T-helper 1 cell treated with Interleukin-12 subunit alpha and Interleukin-12 subunit beta and Interleukin-4 antibody, amounts not matched to agents 30 ng/mL and 1 ng/mL, for 36 hours (primary cell): Measurements from ENCODE around the gene PRR35. TPM values are rescaled to one million over a fixed set of nuclear protein-coding genes. Genes with fewer than 3 reads are reported as not detected.

Source experiments
- intact Hi-C: fragments of 100-400 bp; cut with micrococcal nuclease; formaldehyde crosslinking; loops from one replicate; pipeline ENCODE4 v1.15.1; 2024
- total RNA-seq: library from RNA; stranded (reverse); gene quantifications from 2 replicates; pipeline ENCODE4 v1.2.3, GENCODE V29; 2022

The PRR35 gene
- total RNA-seq, 1 donor from 2014 or later, result not detected

DNA sequence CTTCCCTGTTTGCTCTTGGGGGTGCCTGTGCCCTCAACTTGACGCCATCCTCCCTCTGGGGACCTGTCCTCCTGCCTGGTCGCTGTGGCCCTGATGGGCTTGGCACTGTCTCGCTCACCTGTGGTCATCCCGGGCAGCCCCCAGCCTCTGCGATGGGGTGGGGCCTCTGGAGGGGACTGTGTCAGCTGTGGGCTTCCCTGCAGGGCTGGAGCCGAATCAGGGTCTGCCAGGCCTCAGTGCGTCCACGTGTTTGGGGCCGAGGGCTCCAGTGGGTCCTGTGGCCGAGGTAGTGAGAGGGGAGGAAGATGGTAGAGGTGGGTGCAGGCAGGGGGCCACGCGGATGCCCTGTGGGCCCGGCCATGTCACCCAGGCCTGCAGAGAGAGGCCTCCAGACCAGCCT is 17.6 kb downstream of the PRR35 start:
- intact Hi-C loops, result loop anchor here (2.0 kb wide), 1 partner anchor 33 kb away; no protein-coding TSS in a partner anchor

DNA sequence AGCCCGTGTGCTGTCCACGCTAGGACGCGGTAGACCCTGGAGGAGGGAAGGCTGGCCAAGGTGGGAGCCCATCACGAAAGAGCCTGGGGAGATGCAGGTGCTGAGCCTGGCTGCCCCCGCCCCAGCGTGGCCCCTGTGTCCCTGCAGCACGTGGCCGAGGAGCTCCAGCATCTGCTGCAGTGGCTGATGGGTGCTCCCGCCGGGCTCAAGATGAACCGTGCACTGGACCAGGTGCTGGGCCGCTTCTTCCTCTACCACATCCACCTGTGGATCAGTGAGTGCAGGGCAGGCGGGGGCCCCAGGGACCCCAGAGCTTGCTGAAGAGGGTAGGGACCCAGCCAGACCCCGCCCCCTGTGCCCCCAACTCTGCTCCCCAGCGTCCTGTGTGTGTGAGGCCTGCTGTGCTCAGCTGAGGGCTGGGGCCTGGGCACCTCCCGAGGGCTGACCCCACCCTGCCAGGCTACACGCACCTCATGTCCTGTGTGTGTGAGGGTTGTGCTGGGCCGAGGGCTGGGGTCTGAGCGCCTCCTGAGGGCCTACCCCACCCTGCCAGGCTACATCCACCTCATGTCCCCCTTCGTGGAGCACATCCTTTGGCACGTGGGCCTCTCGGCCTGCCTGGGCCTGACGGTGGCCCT is 18.2 kb downstream of the PRR35 start:
- intact Hi-C loops, result loop anchor here (2.0 kb wide), 1 partner anchor 32 kb away; no protein-coding TSS in a partner anchor

DNA sequence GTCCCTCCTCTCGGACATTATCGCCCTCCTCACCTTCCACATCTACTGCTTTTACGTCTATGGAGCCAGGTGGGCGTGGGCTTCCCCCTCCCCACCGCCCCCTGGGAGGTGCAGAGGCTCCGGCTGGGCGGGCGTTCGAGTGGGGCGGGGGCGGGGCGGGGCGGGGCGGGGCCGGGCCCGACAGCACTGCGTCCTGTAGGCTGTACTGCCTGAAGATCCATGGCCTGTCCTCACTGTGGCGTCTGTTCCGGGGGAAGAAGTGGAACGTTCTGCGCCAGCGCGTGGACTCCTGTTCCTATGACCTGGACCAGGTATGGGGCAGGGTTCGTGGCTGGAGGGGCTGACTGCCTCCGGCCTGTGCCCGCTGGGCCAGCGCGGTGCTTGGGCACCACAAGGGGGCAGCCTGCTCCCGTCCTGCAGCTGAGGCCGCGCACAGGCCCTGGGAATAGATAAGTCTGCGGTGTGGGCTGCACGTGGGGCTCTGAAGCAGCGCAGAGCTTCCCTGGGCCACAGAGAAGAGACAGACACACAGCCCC is 18.7 kb downstream of the PRR35 start:
- intact Hi-C loops, result loop anchor here (2.0 kb wide), 1 partner anchor 32 kb away; no protein-coding TSS in a partner anchor

DNA sequence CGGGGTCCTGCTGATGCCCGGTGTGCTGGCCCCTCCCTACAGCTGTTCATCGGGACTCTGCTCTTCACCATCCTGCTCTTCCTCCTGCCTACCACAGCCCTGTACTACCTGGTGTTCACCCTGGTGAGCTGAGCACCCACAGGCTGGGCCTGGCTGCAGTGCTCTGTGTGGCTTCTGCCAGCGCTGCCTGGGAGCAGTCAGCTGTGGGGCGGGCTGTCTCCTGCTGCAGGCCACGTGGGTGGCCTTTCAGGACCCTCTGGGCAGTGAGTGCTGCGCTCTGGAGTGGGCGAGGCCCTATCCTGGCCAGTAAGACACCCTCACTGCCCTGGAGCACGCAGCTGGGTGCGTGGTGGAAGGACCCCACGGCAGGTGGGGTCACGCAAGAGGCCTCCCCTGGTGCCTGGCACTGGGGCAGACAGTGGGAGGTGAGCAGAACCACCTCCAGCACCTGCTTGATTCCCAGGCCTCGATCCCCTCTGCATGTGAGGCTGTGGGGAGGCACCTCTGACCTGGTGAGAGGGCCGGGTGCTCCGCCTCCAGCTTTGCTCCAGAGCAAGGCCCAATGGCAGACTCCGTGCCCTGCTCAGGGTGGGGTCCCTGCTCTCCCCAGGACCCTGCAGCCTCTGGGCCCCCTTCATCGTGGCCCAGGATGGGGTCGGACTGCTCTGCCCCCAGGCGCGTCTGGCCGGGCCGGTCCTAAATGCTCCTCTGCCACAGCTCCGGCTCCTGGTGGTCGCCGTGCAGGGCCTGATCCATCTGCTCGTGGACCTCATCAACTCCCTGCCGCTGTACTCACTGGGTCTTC is 20.1 kb downstream of the PRR35 start:
- intact Hi-C loops, result loop anchor here (10.0 kb wide), 2 partner anchors 156 to 346 kb away; partner anchors contain the start of genes FAM234A and RAB11FIP3

DNA sequence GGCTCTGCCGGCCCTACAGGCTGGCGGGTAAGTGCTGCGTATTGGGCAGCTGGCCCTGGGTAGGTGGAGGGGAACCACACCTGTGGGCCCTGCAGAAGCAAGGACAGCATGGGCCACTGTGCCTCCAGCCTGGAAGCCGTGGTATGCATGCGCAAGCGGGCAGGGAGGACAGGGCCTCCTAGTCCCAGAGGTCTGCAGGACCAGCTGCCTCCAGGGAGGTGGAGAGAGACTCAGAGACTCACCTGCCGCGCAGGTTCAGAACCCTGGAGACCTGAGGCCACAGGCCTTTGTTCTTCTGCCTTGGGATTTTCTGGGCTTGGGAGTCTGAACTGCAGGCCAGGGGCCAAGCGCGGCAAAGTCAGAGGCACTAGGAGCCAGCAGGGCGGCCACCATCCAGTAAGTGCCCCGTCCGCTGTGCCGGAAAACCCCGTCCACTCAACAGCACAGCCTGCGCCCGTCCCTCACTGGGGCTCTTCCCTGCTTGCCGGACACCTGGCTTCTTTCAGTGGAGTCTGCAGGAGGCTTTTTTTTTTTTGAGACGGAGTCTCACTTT is 20.8 kb downstream of the PRR35 start:
- intact Hi-C loops, result loop anchor here (10.0 kb wide), 2 partner anchors 156 to 346 kb away; partner anchors contain the start of genes FAM234A and RAB11FIP3

DNA sequence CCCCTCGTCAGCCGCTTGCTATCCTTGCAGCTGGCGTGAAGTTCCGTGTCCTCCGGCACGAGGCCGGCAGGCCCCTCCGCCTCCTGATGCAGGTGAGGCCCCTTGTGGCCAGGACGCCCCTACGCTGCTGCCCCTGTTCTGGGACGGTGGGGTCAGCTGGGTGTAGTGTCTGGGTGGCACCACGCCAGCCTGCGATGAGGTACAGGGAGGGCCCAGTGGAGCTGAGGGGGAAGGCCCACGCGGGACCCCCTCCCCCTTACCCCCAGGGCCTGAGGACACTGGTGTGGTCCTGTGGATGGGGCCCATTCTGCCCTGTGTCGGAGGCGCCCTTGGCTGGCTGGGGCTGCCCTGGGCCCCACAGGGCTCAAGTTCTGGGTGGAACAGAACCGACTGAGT is 22.0 kb downstream of the PRR35 start:
- intact Hi-C loops, result loop anchor here (10.0 kb wide), 2 partner anchors 157 to 347 kb away; partner anchors contain the start of genes FAM234A and RAB11FIP3

DNA sequence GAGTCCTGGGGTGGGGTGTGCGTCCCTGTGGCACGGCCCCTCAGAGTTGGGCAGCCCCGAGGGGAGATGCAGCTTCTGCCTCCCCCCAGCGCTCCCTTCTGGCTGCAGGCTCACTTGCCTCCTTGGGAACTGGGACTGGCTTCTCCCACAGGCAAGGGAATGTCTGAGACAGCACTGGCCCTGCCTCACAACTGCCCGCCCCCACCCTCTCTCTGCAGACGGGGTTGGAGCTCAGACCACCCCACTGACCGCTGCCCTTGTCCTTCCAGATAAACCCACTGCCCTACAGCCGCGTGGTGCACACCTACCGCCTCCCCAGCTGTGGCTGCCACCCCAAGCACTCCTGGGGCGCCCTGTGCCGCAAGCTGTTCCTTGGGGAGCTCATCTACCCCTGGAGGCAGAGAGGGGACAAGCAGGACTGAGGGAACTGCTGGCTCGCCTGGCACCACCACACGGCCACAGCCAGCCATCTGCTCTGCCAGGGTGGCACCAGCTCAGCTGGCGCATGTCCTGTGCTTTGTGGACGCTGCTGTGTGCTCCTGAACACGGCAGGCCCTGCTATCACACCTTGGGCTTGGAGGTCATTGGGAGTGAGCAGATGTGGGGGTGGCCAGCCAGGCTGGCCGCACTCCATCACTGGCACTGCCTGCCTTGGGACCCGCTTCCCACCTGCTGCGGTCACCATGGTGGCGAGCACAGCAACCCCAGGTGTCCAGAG is 22.6 kb downstream of the PRR35 start:
- intact Hi-C loops, result loop anchor here (10.0 kb wide), 2 partner anchors 158 to 348 kb away; partner anchors contain the start of genes FAM234A and RAB11FIP3

DNA sequence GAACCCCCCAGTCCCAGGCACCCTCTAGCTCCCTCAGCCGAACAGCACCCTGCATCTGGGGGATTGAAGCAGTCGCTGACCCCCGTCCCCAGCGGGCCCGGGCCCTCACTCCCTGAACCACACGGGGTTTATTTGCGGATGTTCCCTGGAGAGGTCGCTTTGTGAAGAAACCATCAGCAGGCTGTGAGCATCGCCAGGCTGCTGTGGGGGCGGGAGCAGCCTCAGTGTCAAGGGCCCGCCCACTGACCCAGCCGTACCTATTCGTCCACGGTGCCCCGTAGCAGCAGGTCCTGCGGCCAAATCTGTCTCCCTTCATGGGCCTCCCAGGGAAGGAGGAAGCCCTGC is 23.2 kb downstream of the PRR35 start:
- intact Hi-C loops, result loop anchor here (10.0 kb wide), 2 partner anchors 159 to 349 kb away; partner anchors contain the start of genes FAM234A and RAB11FIP3

DNA sequence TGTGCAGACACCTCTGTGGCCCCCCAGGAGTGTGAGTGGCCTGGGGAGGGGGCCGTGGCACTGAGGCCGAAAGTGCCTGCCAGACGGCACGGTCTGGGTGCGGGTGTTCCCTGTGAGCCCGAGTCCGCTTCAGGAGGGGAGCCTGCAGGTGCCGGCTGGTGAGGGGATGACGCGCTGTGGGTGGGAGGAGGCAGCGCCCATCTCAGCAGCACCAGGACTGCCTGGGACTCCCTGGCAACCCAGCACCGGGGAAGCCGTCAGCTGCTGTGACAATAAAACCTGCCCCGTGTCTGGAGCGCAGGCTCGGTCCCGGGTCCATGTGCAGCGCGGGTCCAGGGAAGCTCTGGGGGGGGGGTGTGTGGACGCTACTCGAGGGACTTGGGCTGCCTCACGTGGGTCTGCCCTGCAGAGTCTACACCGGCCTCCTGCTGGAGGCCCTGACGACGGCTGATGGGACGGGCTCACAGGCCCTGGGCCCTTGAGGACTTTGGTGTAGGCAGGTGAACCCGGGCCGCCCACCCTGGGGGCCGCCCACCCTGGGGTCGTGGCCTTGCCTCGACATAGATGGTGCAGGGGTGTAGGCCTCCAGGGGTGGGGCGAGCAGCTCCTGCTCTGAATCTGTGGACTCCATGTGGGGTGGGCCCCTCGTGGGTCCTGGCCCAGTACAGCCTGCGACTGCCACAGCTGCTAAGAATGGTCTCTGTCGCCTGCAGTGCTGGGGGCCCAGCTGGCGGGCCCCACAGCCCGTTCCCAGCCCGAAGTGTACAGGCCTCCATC is 23.8 kb downstream of the PRR35 start:
- intact Hi-C loops, result loop anchor here (10.0 kb wide), 2 partner anchors 159 to 349 kb away; partner anchors contain the start of genes FAM234A and RAB11FIP3

DNA sequence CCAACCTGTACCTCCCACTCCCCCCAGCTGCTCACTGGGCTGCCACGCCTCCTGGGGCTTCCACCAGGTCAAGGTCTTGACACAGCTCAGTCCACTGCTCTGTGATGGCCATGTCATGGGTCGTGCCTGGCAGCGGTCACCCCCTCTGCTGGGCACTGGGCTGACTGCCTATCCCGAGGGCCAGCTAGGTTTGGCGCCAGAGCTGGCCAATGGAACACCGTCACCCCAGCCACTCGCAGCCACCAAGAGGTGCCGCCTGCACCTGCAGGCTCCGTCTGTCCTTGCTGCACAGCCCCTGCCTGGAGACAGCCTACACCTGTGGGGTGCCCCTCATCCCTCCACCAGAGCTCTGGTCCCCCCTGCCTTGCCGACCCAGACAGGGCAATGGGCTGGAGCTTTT is 25.2 kb downstream of the PRR35 start:
- intact Hi-C loops, result loop anchor here (5.0 to 10.0 kb wide), 3 partner anchors 161 to 351 kb away; partner anchors contain the start of genes FAM234A and RAB11FIP3

DNA sequence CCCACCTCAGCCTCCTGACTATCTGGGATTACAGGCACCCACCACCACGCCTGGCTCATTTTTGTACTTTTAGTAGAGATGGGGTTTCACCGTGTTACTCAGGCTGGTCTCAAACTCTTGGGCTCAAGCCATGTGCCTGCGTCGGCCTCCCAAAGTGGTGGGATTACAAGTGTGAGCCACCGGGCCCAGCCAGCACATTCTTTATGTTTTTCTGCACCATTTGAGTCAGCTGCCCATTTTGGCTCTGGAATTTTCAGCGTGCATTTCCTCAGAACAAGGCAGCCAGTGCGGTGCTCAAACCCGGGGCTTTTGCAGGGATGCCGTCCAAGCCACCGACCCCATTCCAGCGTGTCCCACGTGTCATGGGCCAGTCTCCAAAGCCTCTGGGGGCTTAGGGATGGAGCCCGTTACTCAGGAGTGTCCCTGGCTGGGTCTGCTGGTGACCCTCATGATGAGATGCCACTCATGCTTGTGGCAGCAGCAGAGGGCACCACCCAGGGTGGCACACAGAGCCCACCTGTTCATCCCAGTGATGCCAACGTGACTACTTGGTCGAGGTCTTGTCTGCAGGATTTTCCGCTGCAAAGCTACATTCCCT is 26.0 kb downstream of the PRR35 start:
- intact Hi-C loops, result loop anchor here (5.0 to 10.0 kb wide), 3 partner anchors 161 to 351 kb away; partner anchors contain the start of genes FAM234A and RAB11FIP3

DNA sequence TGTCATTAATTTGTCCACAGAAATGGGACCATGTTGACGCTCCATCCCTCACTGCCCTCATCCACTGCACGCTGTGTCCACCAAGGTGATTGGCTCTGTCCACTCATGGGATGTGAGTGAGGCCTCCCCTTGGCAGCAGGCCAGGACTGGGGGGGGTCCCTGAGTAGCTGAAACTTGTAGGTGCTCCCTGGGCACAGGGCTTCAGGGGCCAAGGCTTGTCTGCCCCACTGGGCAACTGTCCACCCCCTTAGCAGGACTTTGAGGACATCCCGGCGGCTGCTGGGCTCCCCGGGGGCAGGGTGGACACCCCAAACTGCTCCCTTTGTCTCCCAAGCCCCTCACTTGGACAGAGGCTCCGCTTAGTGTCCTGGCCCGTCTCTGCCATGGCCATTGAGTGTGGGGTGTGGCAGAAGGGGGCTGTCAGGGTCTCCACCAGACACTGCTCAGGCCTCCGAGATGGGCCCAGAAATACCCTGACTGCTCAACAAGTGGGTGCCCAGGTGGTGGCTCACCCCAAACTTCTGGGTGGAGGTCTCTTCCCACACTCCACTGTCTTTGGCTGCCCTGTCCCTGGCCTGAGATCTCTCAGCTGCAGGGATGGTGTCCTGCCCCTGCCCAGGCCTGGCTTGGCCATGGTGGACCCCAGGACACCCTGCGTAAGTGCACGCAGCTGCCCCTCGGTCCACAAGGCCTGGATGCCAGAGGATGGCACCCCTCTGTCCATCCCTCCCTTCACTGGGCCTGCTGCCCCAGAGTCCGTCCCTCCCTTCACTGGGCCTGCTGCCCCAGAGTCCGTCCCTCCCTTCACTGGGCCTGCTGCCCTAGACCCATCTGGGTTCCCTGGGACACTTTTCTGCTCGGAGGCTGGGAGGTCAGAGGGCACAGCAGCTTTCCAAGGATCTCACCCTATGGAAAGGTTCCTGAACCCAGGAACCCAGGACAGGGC is 26.7 kb downstream of the PRR35 start:
- intact Hi-C loops, result loop anchor here (5.0 to 10.0 kb wide), 3 partner anchors 162 to 352 kb away; partner anchors contain the start of genes FAM234A and RAB11FIP3

DNA sequence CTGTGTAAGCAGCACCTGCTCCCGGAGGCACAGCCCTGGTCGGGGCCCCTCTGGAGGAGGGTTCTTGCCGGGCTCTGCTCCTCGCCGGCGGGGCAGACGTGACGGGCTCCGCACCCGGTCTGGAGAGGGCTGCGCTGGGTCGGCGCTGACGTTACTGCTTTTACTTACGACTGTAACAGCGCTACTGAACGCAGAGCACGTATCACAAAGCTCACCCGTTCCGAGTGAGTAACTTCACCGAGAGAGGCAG is 28.4 kb downstream of the PRR35 start:
- intact Hi-C loops, result loop anchor here (2.0 to 10.0 kb wide), 6 partner anchors 72 to 450 kb away; partner anchors contain the start of genes FAM234A, JMJD8, NPRL3 and RAB11FIP3

DNA sequence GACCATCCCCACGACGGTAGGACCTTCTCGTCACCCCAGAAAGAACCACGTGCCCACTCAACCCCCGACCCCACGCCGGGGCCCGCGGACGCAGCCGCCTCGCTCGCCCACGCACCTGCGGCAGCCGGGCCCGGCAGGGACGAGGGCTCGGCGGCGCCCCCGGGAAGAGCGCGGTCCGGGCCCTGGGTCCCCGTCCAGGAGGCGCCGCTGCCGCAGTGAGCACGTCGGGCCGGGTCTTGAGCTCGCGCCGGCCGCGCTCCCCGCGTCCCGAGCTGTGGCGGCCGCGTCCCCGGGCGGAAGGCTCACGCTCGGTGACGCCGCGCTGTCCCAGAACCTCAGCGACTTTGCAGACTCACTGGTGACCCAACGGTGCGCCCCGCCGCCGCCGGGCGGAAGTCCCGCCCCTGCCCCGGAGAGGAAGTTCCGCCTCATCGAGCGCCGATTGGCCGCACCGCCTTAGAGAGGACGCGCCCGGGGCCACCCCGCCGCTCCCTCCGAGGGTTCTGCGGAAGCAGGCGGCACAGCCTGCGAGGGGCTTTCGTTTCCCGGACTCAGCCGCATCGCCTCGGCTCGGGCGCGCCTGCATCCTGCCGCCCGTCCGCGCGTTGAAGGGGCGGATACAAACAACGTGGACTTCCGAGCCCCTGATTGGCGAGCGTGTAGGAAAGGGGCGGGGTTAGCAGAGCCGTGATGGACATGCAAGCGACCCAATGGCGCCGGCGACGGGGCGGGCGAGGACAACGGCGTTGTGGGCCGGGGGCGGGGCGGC is 28.9 kb downstream of the PRR35 start:
- intact Hi-C loops, result loop anchor here (1.0 to 10.0 kb wide), 10 partner anchors 19 to 450 kb away; partner anchors contain the start of genes AXIN1, CAPN15, FAM234A and JMJD8

DNA sequence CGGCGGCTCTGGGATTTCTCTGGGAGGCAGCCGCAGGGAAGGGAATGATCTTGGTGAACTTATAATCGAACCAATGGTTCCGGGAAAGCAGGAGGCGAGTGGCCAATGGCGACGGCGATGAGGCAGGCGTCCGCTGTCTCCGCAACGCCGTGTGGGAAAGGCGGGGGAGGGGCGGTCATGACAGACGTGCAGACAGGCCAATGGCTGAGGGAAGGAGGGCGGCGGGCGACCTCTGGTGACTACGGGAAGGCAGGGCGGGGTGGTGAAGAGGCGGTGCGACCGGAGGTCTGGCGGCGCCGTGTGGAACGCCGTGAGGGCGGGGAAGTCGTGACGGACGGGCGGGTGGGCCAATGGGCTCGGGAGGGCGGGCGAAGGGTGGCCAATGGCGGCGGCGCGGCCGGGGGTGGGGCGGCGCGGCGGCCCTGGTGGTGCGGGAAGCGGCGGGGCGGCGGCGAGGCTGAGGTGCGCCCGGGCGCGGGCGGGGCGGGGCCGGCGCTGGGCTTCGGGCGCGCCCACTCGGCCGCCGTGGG is 29.5 kb downstream of the PRR35 start, which contains the start of gene RAB40C:
Gene RAB40C (plus strand): TSS at position 409 of the 530 bp plus-strand sequence. CDS start 226 bp downstream, outside the sequence.
- intact Hi-C loops, result loop anchor here (1.0 to 10.0 kb wide), 10 partner anchors 19 to 451 kb away; partner anchors contain the start of genes AXIN1, CAPN15, FAM234A and JMJD8

DNA sequence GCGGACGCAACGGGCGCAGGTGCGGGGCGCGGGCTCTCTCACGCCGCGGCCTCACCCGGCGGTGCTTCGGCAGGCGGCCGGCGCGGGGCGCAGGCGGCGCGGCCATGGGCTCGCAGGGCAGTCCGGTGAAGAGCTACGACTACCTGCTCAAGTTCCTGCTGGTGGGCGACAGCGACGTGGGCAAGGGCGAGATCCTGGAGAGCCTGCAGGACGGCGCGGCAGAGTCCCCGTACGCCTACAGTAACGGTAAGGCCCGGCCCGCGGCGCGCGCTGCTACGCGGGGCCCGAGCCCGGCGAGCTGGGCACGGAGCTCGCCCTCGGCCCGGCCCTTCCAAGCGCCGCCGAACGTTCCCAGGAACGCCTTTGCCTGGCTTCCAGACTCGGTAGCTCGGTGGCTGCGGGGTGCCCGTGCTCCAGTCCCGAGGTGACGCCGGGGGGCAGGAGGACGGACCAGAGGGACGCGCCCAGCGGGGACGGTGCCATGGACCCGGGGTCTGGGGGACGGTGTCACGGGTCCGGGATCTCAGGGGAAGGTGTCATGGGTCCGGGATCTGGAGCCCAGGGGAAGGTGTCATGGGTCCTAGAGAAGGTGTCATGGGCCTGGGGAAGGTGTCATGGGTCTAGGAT is 30.1 kb downstream of the PRR35 start:
- intact Hi-C loops, result no loop called here
